HepG2 (cell line): ENCODE measurements around the gene FRMD3. TPM values are rescaled to one million over a fixed set of nuclear protein-coding genes. Genes with fewer than 3 reads are reported as not detected.

ENCODE experiments used
- ATAC-seq: fragments of 200-7000 bp; cut with Tn5 transposase; 3 replicates; pipeline ENCODE4 v1.9.1; 2020; ENCODE audit warnings: mild to moderate bottlenecking, moderate library complexity
- BruUV-seq: library from RNA; stranded (reverse); fragments of 400-500 nt; replicated peaks from 2 replicates; lab custom pipeline; 2021; lab: Mats Ljungman, UMichigan
- CTCF ChIA-PET: fragments of 300-600 bp; formaldehyde crosslinking; extraction: SDS; loops from one replicate; lab custom pipeline; 2021; ENCODE audit warnings: low total read pairs, inconsistent platforms, low intra/inter-chr PET ratio; lab: Yijun Ruan, JAX
- POLR2A ChIA-PET: fragments of 350-600 bp; sonication (Branson Sonifier 250); formaldehyde crosslinking; loops from one replicate; lab custom pipeline; 2020; ENCODE audit warnings: antibody characterized with exemption, inconsistent platforms; lab: Yijun Ruan, JAX
- DNase-seq: peaks from one replicate; pipeline ENCODE4 v3.0.0-alpha.2; 2015; ENCODE audit warnings: low spot score
- FAIRE-seq: peaks from 3 replicates; lab custom pipeline; 2011; peaks lifted over from hg19 to GRCh38; lab: Jason Lieb, UNC
- H2AFZ ChIP-seq: one replicate; pipeline ENCODE4 v1.6.1; 2011; ENCODE audit warnings: low read length, inconsistent platforms
- H3K27ac ChIP-seq: fragments of 300-600 bp; 3 replicates; pipeline ENCODE4 v1.8.0; 2011; ENCODE audit warnings: mixed run types, mild to moderate bottlenecking, mixed read lengths, low read length, inconsistent platforms; ENCODE audit not compliant: insufficient read depth; ENCODE audit errors: extremely low read length
- H3K27me3 ChIP-seq, 2 experiments: fragments of 200-600 bp in 1 of 2; 2 replicates in 1 of 2; 3 replicates in 1 of 2; pipeline versions ENCODE4 v1.6.0 to v1.8.0; 2011; ENCODE audit warnings: low read length in 2 of 2, mild to moderate bottlenecking in 2 of 2, moderate library complexity in 2 of 2, inconsistent platforms in 1 of 2; ENCODE audit not compliant: insufficient read depth in 2 of 2, control insufficient read depth in 1 of 2
- H3K36me3 ChIP-seq, 2 experiments: fragments of 200-600 bp in 1 of 2; replicated peaks in 1 of 2; 2 replicates in 1 of 2; 3 replicates in 1 of 2; pipeline versions ENCODE4 v1.5.1 to v1.8.0; 2011; ENCODE audit warnings: low read length in 2 of 2, inconsistent platforms in 1 of 2; ENCODE audit not compliant: insufficient read depth in 2 of 2, control insufficient read depth in 1 of 2
- H3K4me1 ChIP-seq: 2 replicates; pipeline ENCODE4 v1.5.1; 2012; ENCODE audit warnings: low read length, inconsistent platforms; ENCODE audit not compliant: insufficient read depth
- H3K4me2 ChIP-seq: 2 replicates; pipeline ENCODE4 v1.6.0; 2011; ENCODE audit warnings: low read depth, low read length, inconsistent platforms
- H3K4me3 ChIP-seq, 3 experiments: fragments of 200-600 bp in 1 of 3; sonication (generic), shearing (Covaris generic) in 1 of 3; replicated peaks in 1 of 3; 2 replicates each; pipeline ENCODE4 v1.5.1; 2011 to 2016; ENCODE audit warnings: low read length in 3 of 3, inconsistent platforms in 2 of 3, low read depth in 2 of 3, mild to moderate bottlenecking in 2 of 3, control low read depth in 1 of 3, mixed read lengths in 1 of 3; ENCODE audit not compliant: insufficient read depth in 1 of 3
- H3K79me2 ChIP-seq: one replicate; pipeline ENCODE4 v1.6.1; 2011; ENCODE audit warnings: low read length, inconsistent platforms; ENCODE audit not compliant: insufficient read depth
- H3K9ac ChIP-seq: 2 replicates; pipeline ENCODE4 v1.6.0; 2011; ENCODE audit warnings: mild to moderate bottlenecking, low read depth, low read length, inconsistent platforms; ENCODE audit not compliant: insufficient read depth
- H3K9me3 ChIP-seq: 2 replicates; pipeline ENCODE4 v1.5.1; 2012; ENCODE audit warnings: mild to moderate bottlenecking, low read length
- H4K20me1 ChIP-seq: 2 replicates; pipeline ENCODE4 v1.6.0; 2011; ENCODE audit warnings: inconsistent platforms, mild to moderate bottlenecking, low read length, moderate library complexity; ENCODE audit not compliant: insufficient read depth
- CENPBD1 ChIP-seq: sonication (generic); formaldehyde crosslinking; IDR thresholded peaks from 2 replicates; pipeline ENCODE4 v1.8.0; 2022; ENCODE audit warnings: missing genetic modification reagents, low read depth, mild to moderate bottlenecking, borderline replicate concordance
- LCORL ChIP-seq, 2 experiments: fragments of 450-650 bp in 1 of 2; sonication (generic) in 1 of 2; formaldehyde crosslinking in 1 of 2; IDR thresholded peaks; 2 replicates each; pipeline versions ENCODE4 v1.5.0 to v1.6.1; 2017 to 2020; ENCODE audit warnings: antibody characterized with exemption in 1 of 2, missing genetic modification reagents in 1 of 2
- MTA3 ChIP-seq: sonication (generic); formaldehyde crosslinking; IDR thresholded peaks from 2 replicates; pipeline ENCODE4 v1.4.0; 2020; ENCODE audit warnings: missing genetic modification reagents
- PRDM15 ChIP-seq: sonication (generic); formaldehyde crosslinking; IDR thresholded peaks from 2 replicates; pipeline ENCODE4 v1.4.0; 2020; ENCODE audit warnings: missing genetic modification reagents
- ZBTB21 ChIP-seq: sonication (generic); formaldehyde crosslinking; IDR thresholded peaks from 2 replicates; pipeline ENCODE4 v1.4.0; 2020; ENCODE audit warnings: missing genetic modification reagents
- ZKSCAN8 ChIP-seq: IDR thresholded peaks from 2 replicates; pipeline ENCODE4 v1.6.1; 2016; ENCODE audit warnings: borderline replicate concordance, missing genetic modification reagents, missing compliant biosample characterization
- ZNF644 ChIP-seq: IDR thresholded peaks from 2 replicates; pipeline ENCODE4 v1.6.1; 2016; ENCODE audit warnings: low read depth
- ZNF691 ChIP-seq: sonication (generic); formaldehyde crosslinking; IDR thresholded peaks from 2 replicates; pipeline ENCODE4 v1.4.0; 2020; ENCODE audit warnings: missing genetic modification reagents, low read depth, mild to moderate bottlenecking, borderline replicate concordance
- ZSCAN5A ChIP-seq: sonication (generic); formaldehyde crosslinking; IDR thresholded peaks from 2 replicates; pipeline ENCODE4 v1.8.0; 2022; ENCODE audit warnings: mild to moderate bottlenecking, missing genetic modification reagents, borderline replicate concordance
- in situ Hi-C: cut with HindIII; loops from 2 replicates; pipeline ENCODE4 v1.10.0; 2017; ENCODE audit warnings: low pct_unique_long_range_greater_than_20kb; ENCODE audit not compliant: extremely low pct_ligation_motif_present
- intact Hi-C: fragments of 100-400 bp; cut with micrococcal nuclease; formaldehyde crosslinking; loops from one replicate; pipeline ENCODE4 v1.10.0; 2022; ENCODE audit not compliant: unreplicated experiment
- polyA plus RNA-seq, 8 experiments: library from polyadenylated mRNA; depleted of rRNA in 3 of 8; stranded (reverse) in 7 of 8; unstranded in 1 of 8; fragments of >200 nt; fragmentation: Illumina TruSeq in 4 of 8; extraction: Trizol in 4 of 8; gene quantifications; 2 replicates each; pipeline versions ENCODE4 v1.2.1 to v1.2.3, GENCODE V29; 2011 to 2016; ENCODE audit warnings: low read depth in 4 of 8, missing spikeins in 1 of 8, mixed read lengths in 1 of 8; ENCODE audit not compliant: insufficient read depth in 1 of 8
- total RNA-seq, 5 experiments: library from RNA; depleted of rRNA; stranded (reverse); fragments of >200 nt; fragmentation: Illumina TruSeq; extraction: Trizol; gene quantifications; 2 replicates each; pipeline ENCODE4 v1.2.3, GENCODE V29; 2016; ENCODE audit warnings: low read depth in 1 of 5
- TF ChIP-seq, protein P1 (sequence below): sonication (generic); formaldehyde crosslinking; IDR thresholded peaks from 2 replicates; pipeline ENCODE4 v1.4.0; 2020; ENCODE audit warnings: missing genetic modification reagents, borderline replicate concordance

FRMD3 gene
- total and polyA plus RNA-seq, 2 of the 13 experiments (the other 11 are each of a cell fraction or from before 2014, with no cell fraction given) = 3.2 to 7.7 TPM

DNA sequence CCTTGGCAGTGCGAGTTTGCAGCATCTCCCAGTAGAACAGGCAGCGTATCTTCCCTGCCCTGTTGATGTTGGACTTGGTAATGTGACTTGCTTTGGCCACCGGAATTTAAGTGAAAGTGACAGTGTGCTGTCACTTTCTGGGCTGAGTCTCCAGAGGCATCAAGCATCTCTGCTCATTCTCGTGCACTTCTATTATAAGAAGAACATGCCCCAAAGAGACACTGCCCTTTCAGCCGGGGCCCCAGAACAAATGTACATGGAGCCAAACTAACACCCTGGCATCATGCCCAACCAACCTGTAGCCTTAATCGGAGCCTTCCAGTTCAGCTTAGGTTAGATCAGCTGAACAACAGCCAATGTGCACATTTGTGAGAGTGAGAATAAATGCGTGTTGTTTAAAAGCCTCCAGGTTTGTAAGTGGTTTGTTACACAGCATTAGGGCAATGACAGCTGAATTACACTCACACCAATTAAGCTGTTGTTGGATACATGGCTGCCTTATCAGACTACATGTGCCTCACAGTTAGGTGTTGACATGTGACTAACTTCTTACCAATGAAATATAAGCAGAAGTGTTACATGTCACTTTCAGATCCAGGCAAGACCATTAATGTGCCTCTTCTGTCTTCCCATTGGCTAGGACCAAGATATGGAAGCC is 22.1 kb upstream of the FRMD3 start (continued):
- TF ChIP-seq PRDM15 (CRISPR knock-in tag) = no peak
- TF ChIP-seq, all 625 proteins: peak for 0

GRCh38 chr9:83557771-83558170 is 19.6 kb upstream of the FRMD3 start:
- ATAC-seq = no peak
- Histone ChIP-seq H3K4me3 (no peak overlapping the region), H3K9me3 (no peaks in the 10 kb centered on the region), H4K20me1 (no peaks in the 10 kb centered on the region), H3K27ac (no peak overlapping the region), H3K27me3 (no peaks in the 10 kb centered on the region), H3K4me2 (no peak overlapping the region), H3K36me3 (no peaks in the 10 kb centered on the region), H3K79me2 (no peaks in the 10 kb centered on the region), H2AFZ (no peak overlapping the region), H3K9ac (no peak overlapping the region), H3K4me1 (no peaks in the 10 kb centered on the region)
- in situ Hi-C loops (no loop called here), intact Hi-C loops (no loop called here)
- BruUV-seq = no TSS peak
- ChIA-PET CTCF (no interaction called here), POLR2A (no interaction called here)
- no peak for FAIRE-seq
- no peak for DNase-seq
- TF ChIP-seq ZSCAN5A = no peak
- no peak for TF ChIP-seq CENPBD1 (CRISPR knock-in tag)
- no peak for TF ChIP-seq LCORL (IDR thresholded peaks at IDR 0.05)
- TF ChIP-seq LCORL (CRISPR knock-in tag; IDR thresholded peaks at IDR 0.05) = no peak
- TF ChIP-seq ZNF644 (CRISPR knock-in tag) = no peak
- TF ChIP-seq ZNF691 (CRISPR knock-in tag) = no peak
- TF ChIP-seq, protein P1, sequence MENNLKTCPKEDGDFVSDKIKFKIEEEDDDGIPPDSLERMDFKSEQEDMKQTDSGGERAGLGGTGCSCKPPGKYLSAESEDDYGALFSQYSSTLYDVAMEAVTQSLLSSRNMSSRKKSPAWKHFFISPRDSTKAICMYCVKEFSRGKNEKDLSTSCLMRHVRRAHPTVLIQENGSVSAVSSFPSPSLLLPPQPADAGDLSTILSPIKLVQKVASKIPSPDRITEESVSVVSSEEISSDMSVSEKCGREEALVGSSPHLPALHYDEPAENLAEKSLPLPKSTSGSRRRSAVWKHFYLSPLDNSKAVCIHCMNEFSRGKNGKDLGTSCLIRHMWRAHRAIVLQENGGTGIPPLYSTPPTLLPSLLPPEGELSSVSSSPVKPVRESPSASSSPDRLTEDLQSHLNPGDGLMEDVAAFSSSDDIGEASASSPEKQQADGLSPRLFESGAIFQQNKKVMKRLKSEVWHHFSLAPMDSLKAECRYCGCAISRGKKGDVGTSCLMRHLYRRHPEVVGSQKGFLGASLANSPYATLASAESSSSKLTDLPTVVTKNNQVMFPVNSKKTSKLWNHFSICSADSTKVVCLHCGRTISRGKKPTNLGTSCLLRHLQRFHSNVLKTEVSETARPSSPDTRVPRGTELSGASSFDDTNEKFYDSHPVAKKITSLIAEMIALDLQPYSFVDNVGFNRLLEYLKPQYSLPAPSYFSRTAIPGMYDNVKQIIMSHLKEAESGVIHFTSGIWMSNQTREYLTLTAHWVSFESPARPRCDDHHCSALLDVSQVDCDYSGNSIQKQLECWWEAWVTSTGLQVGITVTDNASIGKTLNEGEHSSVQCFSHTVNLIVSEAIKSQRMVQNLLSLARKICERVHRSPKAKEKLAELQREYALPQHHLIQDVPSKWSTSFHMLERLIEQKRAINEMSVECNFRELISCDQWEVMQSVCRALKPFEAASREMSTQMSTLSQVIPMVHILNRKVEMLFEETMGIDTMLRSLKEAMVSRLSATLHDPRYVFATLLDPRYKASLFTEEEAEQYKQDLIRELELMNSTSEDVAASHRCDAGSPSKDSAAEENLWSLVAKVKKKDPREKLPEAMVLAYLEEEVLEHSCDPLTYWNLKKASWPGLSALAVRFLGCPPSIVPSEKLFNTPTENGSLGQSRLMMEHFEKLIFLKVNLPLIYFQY (CRISPR knock-in tag) = no peak
- TF ChIP-seq ZBTB21 = no peak
- no peak for TF ChIP-seq ZKSCAN8
- TF ChIP-seq MTA3 (CRISPR knock-in tag) = no peak
